GM06990 (cell line): Measurements from ENCODE around the gene APPL1.
A peak's percentile ranks its signal among the peaks of the same experiment; 100 is the strongest.

ENCODE experiments used
- DNase-seq: peaks from one replicate; pipeline ENCODE4 v3.0.0-alpha.2; 2011; ENCODE audit not compliant: insufficient read length; ENCODE audit errors: extremely low read depth
- H3K27me3 ChIP-seq: replicated peaks from 2 replicates; pipeline ENCODE4 v1.6.0; 2011; ENCODE audit warnings: low read length; ENCODE audit not compliant: control insufficient read depth, insufficient read depth
- H3K36me3 ChIP-seq: 2 replicates; pipeline ENCODE4 v1.5.1; 2011; ENCODE audit warnings: low read length; ENCODE audit not compliant: control insufficient read depth, insufficient read depth
- H3K4me3 ChIP-seq: replicated peaks from 2 replicates; pipeline ENCODE4 v1.5.1; 2011; ENCODE audit warnings: low read depth, mild to moderate bottlenecking, control low read depth, low read length
- CTCF ChIP-seq: IDR thresholded peaks from 2 replicates; pipeline ENCODE4 v1.5.1; 2011; ENCODE audit warnings: low read length, control low read depth, mild to moderate bottlenecking, inconsistent platforms; ENCODE audit not compliant: insufficient read depth, poor library complexity, severe bottlenecking

The APPL1 gene

DNA sequence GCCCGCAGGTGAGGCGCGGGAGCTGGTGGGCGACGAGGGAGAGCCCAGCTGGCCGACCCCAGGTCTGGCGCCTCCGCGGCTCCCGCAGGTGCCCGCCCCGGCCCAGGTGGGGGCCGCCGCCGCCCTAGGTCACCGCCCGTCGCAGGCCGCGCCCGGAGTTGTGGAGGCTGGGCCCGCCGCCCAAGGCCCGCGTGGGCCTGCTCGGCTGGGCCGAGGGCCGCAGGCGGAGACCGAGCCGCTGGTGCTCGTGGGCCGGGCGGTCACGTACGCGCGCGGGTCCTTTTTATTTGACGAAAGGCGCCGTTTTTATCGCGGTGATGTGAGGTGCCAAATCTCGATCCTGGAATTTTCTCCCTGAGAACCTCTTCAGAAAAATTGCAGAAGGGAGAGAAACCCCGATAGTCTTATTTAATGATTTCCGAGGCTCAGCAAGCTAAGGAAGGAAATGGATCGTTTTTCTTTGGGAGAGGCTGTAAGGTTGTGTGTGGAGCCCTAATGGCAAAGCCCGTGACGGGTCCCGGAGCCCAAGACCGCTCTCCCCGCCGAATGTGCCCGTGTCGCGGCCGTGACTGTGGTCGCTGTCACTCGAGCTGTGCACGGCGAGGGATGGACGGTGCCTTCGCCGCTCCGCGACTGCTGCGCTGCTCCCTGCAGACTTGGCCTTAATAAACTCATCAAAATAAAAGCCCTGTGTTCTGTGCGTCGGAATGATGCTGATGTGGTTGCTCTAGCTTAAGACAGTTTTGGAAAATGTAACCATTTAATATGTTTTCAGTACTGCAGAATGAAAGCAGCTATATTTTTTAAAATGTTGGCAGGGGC lies 612 bp downstream of the APPL1 start:
- Histone ChIP-seq H3K36me3 (no peaks in the 10 kb centered on the region), H3K4me3 (peak overlapping the region; percentile 92), H3K27me3 (no peaks in the 10 kb centered on the region)
- peak; percentile 72 for DNase-seq
- no peak for TF ChIP-seq CTCF

DNA sequence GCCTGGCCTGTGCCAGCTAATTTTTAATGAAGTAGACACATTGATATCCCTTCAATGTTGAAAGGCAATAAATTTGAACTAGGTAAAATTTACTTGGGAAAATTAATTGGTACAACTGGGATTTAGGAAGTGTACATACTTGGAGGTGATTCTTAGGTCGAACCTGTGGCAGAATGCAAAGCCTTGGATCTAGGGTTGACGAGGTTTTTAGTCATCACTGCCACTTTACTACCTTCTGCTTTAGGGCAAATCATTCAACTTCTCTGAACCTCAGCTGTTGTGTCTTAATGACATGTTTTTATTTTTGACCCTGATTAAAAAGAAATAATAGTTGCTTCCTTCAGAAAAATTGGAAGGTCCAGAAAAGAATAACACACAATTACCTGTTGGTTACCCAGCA lies 2.5 kb downstream of the APPL1 start:
- TF ChIP-seq CTCF, result no peak
- no peak overlapping the region for H3K4me3 ChIP-seq

DNA sequence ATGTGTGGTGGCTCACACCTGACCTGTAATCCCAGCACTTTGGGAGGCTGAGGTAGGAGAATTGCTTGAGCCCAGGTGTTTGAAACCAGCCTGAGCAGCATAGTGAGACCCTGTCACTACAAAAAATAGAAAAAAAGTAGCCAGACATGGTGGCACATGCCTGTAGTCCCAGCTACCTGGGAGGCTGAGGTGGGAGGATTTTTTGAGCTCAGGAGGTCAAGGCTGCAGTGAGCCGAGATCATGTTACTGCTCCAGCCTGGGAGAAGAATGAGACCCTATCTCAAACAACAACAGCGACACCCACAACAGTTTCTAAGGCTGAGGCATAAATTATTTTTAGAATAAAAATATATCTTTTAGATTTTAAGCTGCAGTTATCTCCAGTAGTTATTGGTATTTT lies 6.3 kb downstream of the APPL1 start:
- DNase-seq, result no peak
- no peak for TF ChIP-seq CTCF
- no peaks in the 10 kb centered on the region; the same call in 1 of the 2 replicates for H3K36me3 ChIP-seq
- H3K27me3 ChIP-seq, result no peaks in the 10 kb centered on the region
- H3K4me3 ChIP-seq, result no peak overlapping the region

More for the DNA sequence above, 2.5 kb downstream of the APPL1 start:
- no peak for DNase-seq
- Histone ChIP-seq H3K36me3 (no peaks in the 10 kb centered on the region), H3K27me3 (no peaks in the 10 kb centered on the region)

DNA sequence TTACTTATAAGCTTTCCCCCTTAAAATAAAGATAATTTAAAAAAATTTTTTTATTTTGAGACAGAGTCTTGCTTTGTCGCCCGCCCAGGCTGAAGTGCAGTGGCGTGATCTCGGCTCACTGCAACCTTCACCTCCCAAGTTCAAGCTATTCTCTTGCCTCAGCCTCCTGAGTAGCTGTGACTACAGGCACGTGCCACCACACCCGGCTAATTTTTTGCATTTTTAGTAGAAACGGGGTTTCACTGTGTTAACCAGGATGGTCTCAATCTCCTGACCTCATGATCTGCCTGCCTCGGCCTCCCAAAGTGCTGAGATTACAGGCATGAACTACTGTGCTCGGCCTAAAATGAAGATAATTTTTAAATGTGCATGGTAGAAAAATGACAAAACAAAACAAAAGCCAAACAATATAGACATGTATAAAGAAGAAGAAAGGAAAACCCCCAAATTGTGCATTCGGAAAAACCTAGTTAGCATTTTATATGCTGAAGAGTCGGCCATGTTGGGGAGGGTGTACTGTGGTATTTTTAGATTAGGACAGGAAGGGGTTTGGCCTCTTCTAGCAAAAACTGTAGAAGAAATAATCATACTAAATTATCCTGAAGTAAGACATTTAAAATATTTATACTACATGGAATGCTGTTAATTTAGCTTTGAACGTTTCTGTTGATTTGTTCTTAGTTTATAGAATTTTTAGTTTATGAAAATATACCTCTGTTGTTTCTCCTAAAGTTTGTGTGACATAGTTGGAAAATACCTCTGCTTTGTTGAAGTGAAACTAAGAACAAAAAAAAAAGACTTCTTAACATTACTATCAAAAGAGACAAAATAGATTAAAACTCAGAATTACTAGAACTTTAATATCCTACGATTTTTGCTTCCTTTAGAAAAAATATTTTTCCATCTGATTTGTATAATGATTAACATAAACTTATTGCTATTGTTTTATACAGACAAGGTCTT lies 7.4 kb downstream of the APPL1 start:
- Histone ChIP-seq H3K36me3 (no peaks in the 10 kb centered on the region; the same call in 1 of the 2 replicates), H3K27me3 (no peaks in the 10 kb centered on the region), H3K4me3 (no peak overlapping the region)
- no peak for TF ChIP-seq CTCF
- no peak for DNase-seq

GRCh38 chr3:57244946-57245345 lies 17.4 kb downstream of the APPL1 start:
- peaks cover 6% of the 10 kb centered on the region for H3K36me3 ChIP-seq
- H3K4me3 ChIP-seq, result no peak overlapping the region
- DNase-seq, result no peak
- H3K27me3 ChIP-seq, result no peaks in the 10 kb centered on the region
- no peak for TF ChIP-seq CTCF
